ENCODE measurements around the gene TOX2. TPM values are rescaled to one million over a fixed set of nuclear protein-coding genes. Genes with fewer than 3 reads are reported as not detected.

Gene TOX2
- total and polyA plus RNA-seq, 2 of the 4 experiments (the other 2 are of a cell fraction) = 1.3 to 17.5 TPM

- DNase-seq = no peak
- BruUV-seq (replicated peaks) = no TSS peak
- TF ChIP-seq MXI1 (IDR thresholded peaks at IDR 0.05; ENCODE audit: borderline replicate concordance, low read depth, low read length) (no peak), NFE2L2 (IDR thresholded peaks at IDR 0.05; ENCODE audit: low read depth, low read length) (no peak), CEBPB (IDR thresholded peaks at IDR 0.05; ENCODE audit: low read depth, low read length) (no peak), CHD1 (IDR thresholded peaks at IDR 0.05; ENCODE audit: low read depth, low read length) (no peak), CTCF (conservative IDR thresholded peaks at IDR 0.05; ENCODE audit: low read depth, low read length) (no peak), RFX5 (IDR thresholded peaks at IDR 0.05; ENCODE audit: low read depth, low read length) (no peak), POLR2A (IDR thresholded peaks at IDR 0.05; ENCODE audit: low read depth, low read length) (no peak), USF2 (IDR thresholded peaks at IDR 0.05; ENCODE audit: low read depth, low read length) (no peak), SMC3 (IDR thresholded peaks at IDR 0.05; ENCODE audit: low read depth, low read length) (no peak), BHLHE40 (IDR thresholded peaks at IDR 0.05; ENCODE audit: low read depth, low read length) (no peak), MAZ (IDR thresholded peaks at IDR 0.05; ENCODE audit: borderline replicate concordance, low read depth, low read length) (no peak), MAFK (IDR thresholded peaks at IDR 0.05; ENCODE audit: low read depth, low read length) (no peak), RAD21 (IDR thresholded peaks at IDR 0.05; ENCODE audit: low read length) (no peak), FOS (IDR thresholded peaks at IDR 0.05; ENCODE audit: low read depth, low read length) (no peak), ELK1 (IDR thresholded peaks at IDR 0.05; ENCODE audit: borderline replicate concordance, low read depth, low read length) (no peak)
- H3K4me3 ChIP-seq (ENCODE audit: insufficient read depth, low read depth, low read length) = no peak overlapping the region
- ATAC-seq (ENCODE audit: low read depth) = no peak
- H3K4me1 ChIP-seq (ENCODE audit: control insufficient read depth, insufficient read depth, low read length) = peaks cover 13% of the 10 kb centered on the region
- no peak overlapping the region for H4K91ac ChIP-seq (ENCODE audit: insufficient read depth, low read depth, low read length)
- H4K5ac ChIP-seq (ENCODE audit: low read depth, low read length) = no peak overlapping the region
- intact Hi-C loops (cut with micrococcal nuclease) (no loop called here), dilution Hi-C loops (cut with HindIII; ENCODE audit: low sequenced_read_pairs, unreplicated experiment) (no loop called here), in situ Hi-C loops (cut with MboI; ENCODE audit: low sequenced_read_pairs) (no loop called here)
- peaks cover 45% of the 10 kb centered on the region for H3K9me1 ChIP-seq (ENCODE audit: insufficient read depth, low read length)
- peaks cover 84% of the 10 kb centered on the region for H4K20me1 ChIP-seq (ENCODE audit: insufficient read depth, low read length)
- WGBS, 2 experiments (ENCODE audit: extremely low coverage in 2 of 2, insufficient read length in 1 of 2) = no CpG with 5 or more reads among the region's 2 CpGs
- no peak overlapping the region for H3K4me2 ChIP-seq (ENCODE audit: low read depth, low read length)
- H3K4ac ChIP-seq (ENCODE audit: low read depth, low read length) = no peak overlapping the region
- H3K27me3 ChIP-seq (ENCODE audit: control insufficient read depth, insufficient read depth, low read length) = no peaks in the 10 kb centered on the region
- no peak overlapping the region for H2BK15ac ChIP-seq (ENCODE audit: low read depth, low read length)
- no peak overlapping the region for H3K14ac ChIP-seq (replicated peaks; ENCODE audit: low read depth, low read length)
- H2AK9ac ChIP-seq (replicated peaks; ENCODE audit: low read depth, low read length, poor library complexity) = no peak overlapping the region
- H4K8ac ChIP-seq (ENCODE audit: low read depth in 2 of 2, low read length in 2 of 2) = no peak overlapping the region
- H2BK5ac ChIP-seq (ENCODE audit: low read depth, low read length, poor library complexity, severe bottlenecking) = no peak overlapping the region
- peaks cover 52 to 96% of the 10 kb centered on the region in 2 experiments for H3K79me1 ChIP-seq (ENCODE audit: low read depth in 1 of 2, low read length in 2 of 2)
- H3K18ac ChIP-seq (ENCODE audit: low read depth, low read length) = no peak overlapping the region
- POLR2A ChIA-PET (ENCODE audit: unreplicated experiment) = no interaction called here
- no peak overlapping the region for H3K23ac ChIP-seq (ENCODE audit: low read depth, low read length)
- no peak overlapping the region for H3K56ac ChIP-seq (ENCODE audit: extremely low read depth, insufficient read depth, low read length)
- H2AK5ac ChIP-seq (ENCODE audit: low read depth, low read length) = no peak overlapping the region
- H3K27ac ChIP-seq (ENCODE audit: insufficient read depth, low read length) = no peak overlapping the region
- CTCF ChIA-PET = no interaction called here
- H2AFZ ChIP-seq (replicated peaks; ENCODE audit: low read length, poor library complexity) = no peak overlapping the region
- H2BK20ac ChIP-seq (ENCODE audit: low read depth, low read length) = no peak overlapping the region
- H3K36me3 ChIP-seq (ENCODE audit: control insufficient read depth, insufficient read depth, low read length) = no peaks in the 10 kb centered on the region
- H2BK120ac ChIP-seq (ENCODE audit: low read depth, low read length) = no peak overlapping the region
- no peak overlapping the region for H3K9ac ChIP-seq (ENCODE audit: low read depth, low read length)
- H3K9me3 ChIP-seq (ENCODE audit: control insufficient read depth, insufficient read depth, low read length) = no peaks in the 10 kb centered on the region
Observed at GRCh38 chr20:43922614-43923013, 8.0 kb downstream of the TOX2 start.

Data from IMR-90 (cell line).